NB4 (cell line): ENCODE measurements around the gene BTG4.

Experiments
- TF ChIP-seq, protein P1 (sequence below): IDR thresholded peaks from one replicate; pipeline ENCODE4 v1.5.1; 2012; ENCODE audit warnings: low read depth, low read length
- TF ChIP-seq, protein P2 (sequence below): IDR thresholded peaks from 2 replicates; pipeline ENCODE4 v1.6.1; 2011; ENCODE audit warnings: low read depth, low read length

DNA sequence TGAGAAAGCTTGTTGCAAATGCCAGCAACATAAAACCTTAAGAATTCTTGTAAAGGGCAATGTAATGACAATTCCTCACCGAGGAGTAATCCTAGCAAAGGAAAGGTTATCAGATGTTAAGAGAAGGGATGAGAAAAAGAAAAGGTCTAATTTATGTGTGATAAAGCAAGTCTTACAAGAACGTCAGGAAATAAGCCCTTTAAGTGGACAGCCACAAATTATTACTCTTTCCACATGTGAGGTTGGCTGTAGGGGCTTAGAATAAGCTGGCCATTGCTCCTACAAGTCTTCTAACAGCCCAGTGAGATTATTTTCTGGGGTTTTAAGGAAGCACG, 37.6 kb upstream of the BTG4 start:
- TF ChIP-seq, protein P1, sequence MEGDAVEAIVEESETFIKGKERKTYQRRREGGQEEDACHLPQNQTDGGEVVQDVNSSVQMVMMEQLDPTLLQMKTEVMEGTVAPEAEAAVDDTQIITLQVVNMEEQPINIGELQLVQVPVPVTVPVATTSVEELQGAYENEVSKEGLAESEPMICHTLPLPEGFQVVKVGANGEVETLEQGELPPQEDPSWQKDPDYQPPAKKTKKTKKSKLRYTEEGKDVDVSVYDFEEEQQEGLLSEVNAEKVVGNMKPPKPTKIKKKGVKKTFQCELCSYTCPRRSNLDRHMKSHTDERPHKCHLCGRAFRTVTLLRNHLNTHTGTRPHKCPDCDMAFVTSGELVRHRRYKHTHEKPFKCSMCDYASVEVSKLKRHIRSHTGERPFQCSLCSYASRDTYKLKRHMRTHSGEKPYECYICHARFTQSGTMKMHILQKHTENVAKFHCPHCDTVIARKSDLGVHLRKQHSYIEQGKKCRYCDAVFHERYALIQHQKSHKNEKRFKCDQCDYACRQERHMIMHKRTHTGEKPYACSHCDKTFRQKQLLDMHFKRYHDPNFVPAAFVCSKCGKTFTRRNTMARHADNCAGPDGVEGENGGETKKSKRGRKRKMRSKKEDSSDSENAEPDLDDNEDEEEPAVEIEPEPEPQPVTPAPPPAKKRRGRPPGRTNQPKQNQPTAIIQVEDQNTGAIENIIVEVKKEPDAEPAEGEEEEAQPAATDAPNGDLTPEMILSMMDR: no peak
- TF ChIP-seq, protein P2, sequence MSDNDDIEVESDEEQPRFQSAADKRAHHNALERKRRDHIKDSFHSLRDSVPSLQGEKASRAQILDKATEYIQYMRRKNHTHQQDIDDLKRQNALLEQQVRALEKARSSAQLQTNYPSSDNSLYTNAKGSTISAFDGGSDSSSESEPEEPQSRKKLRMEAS: no peak
